Mesendoderm (in vitro differentiated cells): ENCODE results near the gene DNASE1L1.
A peak's percentile ranks its signal among the peaks of the same experiment; 100 is the strongest.

Experiments
- DNase-seq: peaks from one replicate; pipeline ENCODE4 v3.0.0; 2013
- H2AK5ac ChIP-seq: 2 replicates; pipeline ENCODE4 v1.6.1; 2013; ENCODE audit warnings: low read length, inconsistent platforms
- H2BK120ac ChIP-seq: 2 replicates; pipeline ENCODE4 v1.6.1; 2013; ENCODE audit warnings: low read depth, mild to moderate bottlenecking, low read length, moderate library complexity, mixed read lengths
- H2BK15ac ChIP-seq: replicated peaks from 2 replicates; pipeline ENCODE4 v1.6.1; 2013; ENCODE audit warnings: low read depth, mild to moderate bottlenecking, moderate library complexity
- H2BK5ac ChIP-seq: 2 replicates; pipeline ENCODE4 v1.6.1; 2013; ENCODE audit warnings: low read length, inconsistent platforms
- H3K18ac ChIP-seq: 2 replicates; pipeline ENCODE4 v1.6.1; 2013; ENCODE audit warnings: mild to moderate bottlenecking, low read length, mixed read lengths
- H3K23ac ChIP-seq: one replicate; pipeline ENCODE4 v1.6.1; 2013; ENCODE audit warnings: low read length
- H3K27ac ChIP-seq: 2 replicates; pipeline ENCODE4 v1.5.1; 2013; ENCODE audit warnings: low read depth, mild to moderate bottlenecking, inconsistent platforms, low read length, moderate library complexity
- H3K27me3 ChIP-seq: 2 replicates; pipeline ENCODE4 v1.6.1; 2013; ENCODE audit warnings: low read length, control low read depth, mild to moderate bottlenecking, inconsistent platforms; ENCODE audit not compliant: insufficient read depth, poor library complexity
- H3K36me3 ChIP-seq: 2 replicates; pipeline ENCODE4 v1.6.1; 2013; ENCODE audit warnings: low read length, inconsistent platforms; ENCODE audit not compliant: control insufficient read depth, insufficient read depth
- H3K4ac ChIP-seq: one replicate; pipeline ENCODE4 v1.6.1; 2013; ENCODE audit warnings: low read depth, mild to moderate bottlenecking, low read length, moderate library complexity
- H3K4me1 ChIP-seq: 2 replicates; pipeline ENCODE4 v1.6.1; 2013; ENCODE audit warnings: low read depth, low read length, inconsistent platforms; ENCODE audit not compliant: control insufficient read depth
- H3K4me2 ChIP-seq: 2 replicates; pipeline ENCODE4 v1.6.1; 2013; ENCODE audit warnings: low read length
- H3K4me3 ChIP-seq: 2 replicates; pipeline ENCODE4 v1.5.1; 2013; ENCODE audit warnings: mild to moderate bottlenecking, low read length
- H3K56ac ChIP-seq: one replicate; pipeline ENCODE4 v1.6.1; 2013; ENCODE audit warnings: low read length
- H3K79me1 ChIP-seq: 2 replicates; pipeline ENCODE4 v1.6.1; 2013; ENCODE audit warnings: low read length, inconsistent platforms
- H3K79me2 ChIP-seq: 2 replicates; pipeline ENCODE4 v1.6.1; 2013; ENCODE audit warnings: mild to moderate bottlenecking, low read length; ENCODE audit not compliant: control insufficient read depth, insufficient read depth
- H3K9ac ChIP-seq: 2 replicates; pipeline ENCODE4 v1.6.1; 2013; ENCODE audit warnings: low read length, inconsistent platforms
- H4K5ac ChIP-seq: one replicate; pipeline ENCODE4 v1.6.1; 2013; ENCODE audit warnings: low read length
- H4K8ac ChIP-seq: one replicate; pipeline ENCODE4 v1.6.1; 2013; ENCODE audit warnings: low read depth, mild to moderate bottlenecking, control low read depth, low read length, moderate library complexity
- WGBS: extraction: QIAGEN DNeasy Blood & Tissue Kit; methylation state at CpG from one replicate; pipeline ENCODE4 v1.1.7; 2013; ENCODE audit warnings: low lambda C conversion rate, missing lambda C conversion rate; ENCODE audit not compliant: insufficient coverage; ENCODE audit errors: extremely low coverage; 5-methylcytosine and 5-hydroxymethylcytosine counted together

The DNASE1L1 gene

DNA sequence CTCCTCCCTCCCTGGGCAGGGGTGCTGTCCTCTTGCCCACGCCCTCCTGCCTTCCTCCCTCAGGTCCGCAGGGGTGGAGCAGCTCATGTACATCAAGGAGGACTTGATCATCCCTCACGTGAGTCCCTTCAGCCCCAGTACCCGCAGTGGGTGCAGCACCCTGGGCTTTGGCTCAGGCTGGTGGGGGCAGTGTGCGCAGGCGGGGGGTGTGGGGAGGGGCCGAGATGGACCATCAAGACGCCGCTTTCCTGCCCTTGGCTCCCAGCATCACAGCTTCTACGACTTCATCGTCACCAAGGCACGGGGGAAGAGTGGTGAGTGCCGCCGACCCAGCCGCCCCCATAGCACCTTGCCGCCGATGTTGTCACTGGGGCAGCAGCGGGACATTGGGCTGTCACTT lies 40.6 kb upstream of the DNASE1L1 start:
- Histone ChIP-seq H4K8ac (no peak overlapping the region), H3K79me2 (no peaks in the 10 kb centered on the region), H3K18ac (no peak overlapping the region), H4K5ac (no peak overlapping the region), H3K27me3 (no peaks in the 10 kb centered on the region), H2BK15ac (no peak overlapping the region), H3K56ac (no peak overlapping the region), H3K4me1 (no peaks in the 10 kb centered on the region), H3K27ac (no peak overlapping the region), H3K4me3 (no peak overlapping the region), H3K4ac (no peak overlapping the region), H3K23ac (no peak overlapping the region), H2AK5ac (no peak overlapping the region), H2BK120ac (no peak overlapping the region), H2BK5ac (no peak overlapping the region), H3K79me1 (no peaks in the 10 kb centered on the region), H3K36me3 (no peaks in the 10 kb centered on the region), H3K9ac (no peak overlapping the region), H3K4me2 (no peak overlapping the region)
- WGBS, result no CpG with 5 or more reads among the region's 18 CpGs
- no peak for DNase-seq

DNA sequence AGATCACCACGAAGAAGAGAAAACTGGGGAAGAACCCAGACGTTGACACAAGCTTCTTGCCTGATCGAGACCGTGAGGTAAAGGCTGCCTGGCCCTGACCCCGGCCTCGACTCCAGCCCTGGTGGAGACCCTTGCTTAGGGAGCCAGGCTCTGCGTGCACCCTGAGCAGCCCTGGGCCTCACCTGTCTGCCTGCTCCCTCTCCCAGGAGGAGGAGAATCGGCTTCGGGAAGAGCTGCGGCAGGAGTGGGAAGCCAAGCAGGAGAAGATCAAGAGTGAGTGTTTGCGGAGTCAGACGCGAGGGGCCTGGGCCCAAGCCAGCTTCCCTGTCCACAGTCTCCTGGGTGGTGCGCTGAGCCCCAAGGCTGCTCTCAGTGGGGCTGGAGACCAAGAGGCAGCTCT lies 39.4 kb upstream of the DNASE1L1 start:
- WGBS, result no CpG with 5 or more reads among the region's 14 CpGs
- no peaks in the 10 kb centered on the region for H3K79me2 ChIP-seq
- no peak for DNase-seq
- H2AK5ac ChIP-seq, result no peak overlapping the region
- no peak overlapping the region for H3K56ac ChIP-seq
- no peaks in the 10 kb centered on the region for H3K27me3 ChIP-seq
- no peaks in the 10 kb centered on the region for H3K4me1 ChIP-seq
- no peak overlapping the region for H2BK120ac ChIP-seq
- H3K4ac ChIP-seq, result no peak overlapping the region
- H2BK5ac ChIP-seq, result no peak overlapping the region
- H3K9ac ChIP-seq, result no peak overlapping the region
- H3K4me3 ChIP-seq, result no peak overlapping the region
- no peak overlapping the region for H3K18ac ChIP-seq
- no peak overlapping the region for H3K4me2 ChIP-seq
- no peaks in the 10 kb centered on the region for H3K79me1 ChIP-seq
- H3K27ac ChIP-seq, result no peak overlapping the region
- H4K8ac ChIP-seq, result no peak overlapping the region
- no peak overlapping the region for H4K5ac ChIP-seq
- H2BK15ac ChIP-seq, result no peak overlapping the region
- H3K36me3 ChIP-seq, result no peaks in the 10 kb centered on the region
- H3K23ac ChIP-seq, result no peak overlapping the region

DNA sequence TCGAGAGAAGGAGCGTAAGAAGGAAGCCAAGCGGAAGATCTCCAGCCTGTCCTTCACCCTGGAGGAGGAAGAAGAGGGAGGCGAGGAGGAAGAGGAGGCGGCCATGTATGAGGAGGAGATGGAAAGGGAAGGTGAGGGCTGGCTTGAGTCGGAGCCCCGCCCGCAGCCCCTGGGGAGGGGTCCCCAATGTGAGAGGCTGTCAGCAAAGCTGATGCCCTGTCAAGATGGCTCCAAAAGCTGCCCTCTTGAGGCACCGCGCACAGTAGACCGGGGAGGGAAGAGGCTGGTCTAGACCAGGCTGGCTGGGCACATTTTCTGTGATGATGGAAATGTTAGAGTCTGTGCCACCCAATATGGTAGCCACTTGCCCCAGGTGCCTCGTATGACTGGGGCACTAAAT lies 37.4 kb upstream of the DNASE1L1 start:
- Histone ChIP-seq H4K5ac (no peak overlapping the region), H3K4me3 (no peak overlapping the region), H3K4me1 (no peaks in the 10 kb centered on the region), H3K56ac (no peak overlapping the region), H3K27me3 (no peaks in the 10 kb centered on the region), H3K36me3 (no peaks in the 10 kb centered on the region), H2AK5ac (no peak overlapping the region), H3K79me1 (no peaks in the 10 kb centered on the region), H2BK120ac (no peak overlapping the region), H4K8ac (no peak overlapping the region), H3K27ac (no peak overlapping the region), H3K9ac (no peak overlapping the region), H2BK15ac (no peak overlapping the region), H2BK5ac (no peak overlapping the region), H3K18ac (no peak overlapping the region), H3K4ac (no peak overlapping the region), H3K79me2 (no peaks in the 10 kb centered on the region), H3K4me2 (no peak overlapping the region), H3K23ac (no peak overlapping the region)
- no peak for DNase-seq
- no CpG with 5 or more reads among the region's 12 CpGs for WGBS

DNA sequence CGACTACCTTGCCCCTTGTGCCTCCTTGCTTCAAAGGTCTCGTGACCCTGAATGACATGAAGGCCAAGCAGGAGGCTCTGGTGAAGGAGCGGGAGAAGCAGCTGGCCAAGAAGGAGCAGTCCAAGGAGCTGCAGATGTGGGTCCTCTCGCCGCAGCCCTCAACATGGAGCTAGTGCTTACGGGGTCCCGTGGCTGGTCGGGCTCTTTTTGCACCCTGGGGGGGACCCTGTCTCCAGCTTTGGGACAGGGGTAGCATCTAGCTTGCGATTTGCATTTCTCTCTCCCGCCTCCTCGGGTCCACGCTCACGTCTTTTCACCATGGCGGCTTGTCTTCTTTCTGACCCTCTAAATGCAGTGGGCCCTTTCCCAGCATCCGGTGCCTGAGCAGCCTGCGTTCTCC lies 36.7 kb upstream of the DNASE1L1 start:
- Histone ChIP-seq H4K5ac (no peak overlapping the region), H3K79me2 (no peaks in the 10 kb centered on the region), H2BK15ac (no peak overlapping the region), H3K23ac (no peak overlapping the region), H3K36me3 (no peaks in the 10 kb centered on the region), H2BK5ac (no peak overlapping the region), H3K4me3 (no peak overlapping the region), H3K4me1 (no peaks in the 10 kb centered on the region), H3K27me3 (no peaks in the 10 kb centered on the region), H3K4me2 (no peak overlapping the region), H3K79me1 (no peaks in the 10 kb centered on the region), H3K27ac (no peak overlapping the region), H4K8ac (no peak overlapping the region), H3K9ac (no peak overlapping the region), H2BK120ac (no peak overlapping the region), H3K4ac (no peak overlapping the region), H2AK5ac (no peak overlapping the region), H3K18ac (no peak overlapping the region), H3K56ac (no peak overlapping the region)
- WGBS, result no CpG with 5 or more reads among the region's 16 CpGs
- DNase-seq, result no peak

DNA sequence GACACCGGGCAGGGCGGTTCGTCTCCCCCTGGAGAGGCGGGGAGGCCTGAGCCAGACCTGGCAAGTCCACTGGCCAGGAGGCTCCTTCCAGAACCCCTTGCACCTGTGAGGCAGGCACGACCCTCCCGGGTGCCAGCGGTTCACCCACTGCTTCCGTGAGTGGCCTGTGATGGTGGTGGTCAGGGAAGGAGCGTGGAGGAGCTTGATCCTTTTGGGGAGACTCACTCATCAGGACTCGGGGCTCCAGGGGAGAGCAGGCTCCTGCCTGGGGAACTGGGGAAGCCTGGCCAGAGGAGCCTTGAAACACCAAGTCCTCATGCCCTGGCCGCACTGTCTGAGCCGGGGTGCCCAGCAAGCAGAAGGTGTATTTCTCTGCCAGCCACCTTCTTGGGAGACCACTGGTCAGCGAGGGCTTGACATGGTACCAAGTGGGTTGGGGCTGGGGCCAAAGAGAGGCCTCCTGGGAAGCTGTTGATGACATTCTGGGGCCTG lies 35.7 kb upstream of the DNASE1L1 start:
- Histone ChIP-seq H3K18ac (no peak overlapping the region), H3K79me2 (no peaks in the 10 kb centered on the region), H2BK120ac (no peak overlapping the region), H3K9ac (peak overlapping the region; percentile 71), H3K23ac (no peak overlapping the region), H3K4me3 (no peak overlapping the region), H3K4ac (no peak overlapping the region), H3K56ac (peak overlapping the region; percentile 82), H3K4me1 (no peaks in the 10 kb centered on the region), H3K36me3 (peaks cover 2% of the 10 kb centered on the region), H2AK5ac (no peak overlapping the region), H3K27me3 (no peaks in the 10 kb centered on the region), H3K79me1 (no peaks in the 10 kb centered on the region), H3K4me2 (peak overlapping the region; percentile 11), H2BK5ac (no peak overlapping the region), H3K27ac (no peak overlapping the region), H4K8ac (no peak overlapping the region), H2BK15ac (no peak overlapping the region), H4K5ac (no peak overlapping the region)
- no peak for DNase-seq
- no CpG with 5 or more reads among the region's 13 CpGs for WGBS

DNA sequence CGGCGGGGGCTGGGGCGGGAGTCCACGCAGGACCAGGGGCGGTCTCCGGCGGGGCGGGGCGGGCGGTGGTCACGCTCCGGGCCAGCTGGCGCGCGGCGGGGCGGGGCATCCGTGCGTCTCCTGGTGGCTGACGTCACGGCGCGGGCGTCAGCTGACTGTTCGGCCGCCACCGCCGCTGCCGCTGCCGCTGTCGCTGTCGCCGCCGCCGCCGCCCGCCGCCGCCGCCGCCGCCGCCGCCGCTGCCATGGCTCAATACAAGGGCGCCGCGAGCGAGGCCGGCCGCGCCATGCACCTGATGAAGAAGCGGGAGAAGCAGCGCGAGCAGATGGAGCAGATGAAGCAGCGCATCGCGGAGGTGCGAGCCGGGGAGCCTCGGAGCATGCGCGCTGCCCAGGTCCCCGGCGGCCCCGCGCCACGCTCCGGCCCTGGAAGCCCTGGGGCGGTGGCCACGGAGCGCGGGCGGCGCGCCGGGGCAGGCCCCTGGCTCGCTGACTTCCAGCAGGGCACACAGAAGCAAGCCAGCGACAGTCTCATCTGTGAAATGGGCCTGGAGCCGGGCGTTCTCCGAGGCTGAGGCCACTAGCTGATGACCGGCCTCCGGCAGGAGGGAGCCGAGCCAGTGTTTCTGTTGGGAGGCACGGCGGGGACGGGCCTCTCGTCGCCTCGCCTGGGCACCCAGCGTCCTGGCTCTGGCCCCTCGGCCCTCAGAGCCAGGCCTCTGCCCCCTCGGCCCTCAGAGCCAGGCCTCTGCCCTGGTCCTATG lies 35.1 kb upstream of the DNASE1L1 start, which contains the start of gene FAM50A:
FAM50A (plus strand) TSS at position 150 of the 763 bp plus-strand sequence; CDS start at position 245, 95 bp downstream.
- peak within 1 kb of the TSS; percentile 64 for H3K27ac ChIP-seq
- peak within 1 kb of the TSS; percentile 71 for H3K9ac ChIP-seq
- DNase-seq, result peak; percentile 51
- H2BK5ac ChIP-seq, result no peak within 1 kb of the TSS
- no peaks in the 10 kb centered on the region for H3K79me2 ChIP-seq
- H3K56ac ChIP-seq, result peak within 1 kb of the TSS; percentile 82
- no peaks in the 10 kb centered on the region for H3K27me3 ChIP-seq
- H4K5ac ChIP-seq, result no peak within 1 kb of the TSS
- no CpG with 5 or more reads among the region's 94 CpGs for WGBS
- peaks cover 2% of the 10 kb centered on the region for H3K36me3 ChIP-seq
- no peaks in the 10 kb centered on the region for H3K4me1 ChIP-seq
- no peaks in the 10 kb centered on the region for H3K79me1 ChIP-seq
- H4K8ac ChIP-seq, result no peak within 1 kb of the TSS
- no peak within 1 kb of the TSS for H2BK120ac ChIP-seq
- no peak within 1 kb of the TSS for H3K23ac ChIP-seq
- no peak within 1 kb of the TSS for H2BK15ac ChIP-seq
- H3K4me2 ChIP-seq, result peak within 1 kb of the TSS; percentile 22
- H3K4me3 ChIP-seq, result peak within 1 kb of the TSS; percentile 32
- no peak within 1 kb of the TSS for H3K18ac ChIP-seq
- H2AK5ac ChIP-seq, result no peak within 1 kb of the TSS
- H3K4ac ChIP-seq, result peak within 1 kb of the TSS; percentile 64
